ENCODE measurements around the gene IRAG1.

Gene IRAG1

DNA sequence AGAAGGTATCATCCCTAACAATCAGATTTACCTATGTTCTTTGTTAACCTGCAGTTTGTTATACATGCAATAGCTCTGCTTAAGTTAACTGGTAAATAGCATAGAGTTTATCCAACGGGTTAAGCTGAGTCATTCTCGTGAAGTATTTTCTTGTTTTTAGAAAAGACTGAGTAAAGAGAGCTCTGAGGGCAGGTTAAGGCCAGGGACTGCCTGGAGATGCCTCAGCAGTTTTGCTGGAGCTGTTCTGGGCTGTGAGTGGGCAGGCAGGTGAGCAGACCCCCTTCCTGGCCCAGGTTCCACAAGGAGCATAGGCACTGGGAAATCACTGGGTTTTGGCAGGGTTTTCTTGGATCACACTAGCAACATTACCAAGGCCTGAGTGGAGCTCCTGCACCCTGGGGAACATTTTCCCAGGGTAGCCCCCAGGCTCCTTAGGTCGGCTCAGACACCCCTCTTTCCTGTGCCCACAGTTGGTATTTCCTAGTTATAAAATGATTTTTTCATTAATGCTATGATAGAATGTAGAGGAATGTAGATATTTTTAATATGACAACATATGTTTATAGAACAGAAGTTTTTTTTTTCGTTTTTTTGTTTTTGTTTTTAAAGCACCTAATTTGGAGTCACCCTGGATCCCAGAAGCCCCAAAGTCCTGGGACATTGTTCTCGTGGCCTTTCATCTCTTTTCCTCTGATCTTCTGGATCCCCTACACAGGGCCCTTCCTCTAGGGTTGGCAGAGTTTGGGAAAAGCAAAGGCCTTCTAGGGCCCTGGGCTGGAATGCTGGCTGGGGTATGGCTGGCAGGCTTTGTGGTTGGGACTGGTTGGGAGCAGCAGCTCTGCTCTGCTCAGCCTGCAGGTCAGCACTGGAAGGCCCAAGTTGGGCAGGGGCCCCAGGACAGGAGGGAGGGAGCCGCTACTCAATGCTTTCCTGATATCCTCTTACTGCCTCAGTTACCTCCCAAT, 26.7 kb downstream of the IRAG1 start:
- DNase-seq: no peak

DNA sequence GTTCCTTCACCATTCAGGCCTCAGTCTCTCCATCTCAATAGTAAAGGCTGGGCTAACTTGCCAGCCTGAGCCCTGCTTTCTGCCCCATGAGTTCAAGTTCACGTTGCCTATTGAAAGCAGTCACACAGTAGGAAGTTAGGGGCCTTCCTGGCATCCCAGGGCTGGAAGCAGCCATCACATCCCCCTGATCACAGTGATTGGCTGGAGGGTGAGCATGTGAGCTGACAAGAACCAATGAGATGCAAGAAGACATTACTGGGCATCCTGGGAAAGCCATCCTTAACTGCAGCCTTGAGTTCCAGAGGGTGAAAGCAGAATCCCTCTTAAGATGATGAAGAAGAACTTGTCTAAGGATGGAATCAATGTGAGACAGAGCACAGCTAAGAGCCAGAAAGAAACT, 29.1 kb downstream of the IRAG1 start:
- DNase-seq: no peak

- DNase-seq: peak in 1 of 3 experiments; percentile 12
Observed at GRCh38 chr11:10663990-10664389, 29.6 kb downstream of the IRAG1 start.

DNA sequence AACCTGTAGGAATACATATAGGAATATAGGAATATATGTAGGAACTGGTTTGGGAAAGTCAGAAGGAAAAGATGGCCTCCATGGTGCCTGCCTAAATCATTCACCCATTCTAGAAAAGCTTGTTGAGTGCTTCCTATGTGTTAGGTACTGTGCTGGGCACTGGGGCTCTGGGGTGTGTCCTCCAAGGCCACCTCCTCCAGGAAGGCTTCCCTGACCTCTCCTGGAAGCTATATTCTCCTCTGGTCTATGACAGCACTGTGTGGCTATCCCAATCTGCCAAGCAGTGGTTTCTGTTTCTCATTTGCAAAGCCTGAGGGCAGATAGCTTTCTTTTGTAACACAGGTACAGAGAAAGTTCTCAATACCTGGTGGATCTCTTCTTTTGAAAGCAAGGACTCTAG, 30.2 kb downstream of the IRAG1 start:
- DNase-seq: no peak

DNA sequence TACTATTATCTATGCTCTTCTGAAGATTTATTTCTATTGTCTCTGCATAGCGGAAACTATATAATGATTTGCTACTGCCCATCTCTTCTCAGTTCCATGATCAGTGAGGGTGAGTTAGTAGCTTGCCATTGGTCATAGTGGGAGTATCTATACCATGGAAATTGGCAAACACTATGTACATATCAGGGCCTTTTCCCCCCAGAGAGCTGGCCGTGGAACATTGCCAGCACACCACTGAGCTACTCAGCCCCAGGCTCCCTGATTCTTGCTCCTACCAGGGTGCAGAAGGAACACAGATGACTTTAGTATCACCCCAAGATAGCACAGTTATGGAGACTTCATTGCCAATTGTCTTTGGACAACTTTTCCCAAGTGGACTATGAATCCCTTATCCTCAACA, 33.2 kb downstream of the IRAG1 start:
- no peak for DNase-seq

GRCh38 chr11:10659339-10660216, 34.0 kb downstream of the IRAG1 start:
- DNase-seq: no peak

- DNase-seq: no peak
Observed at GRCh38 chr11:10658621-10659338, 34.8 kb downstream of the IRAG1 start.

- no peak for DNase-seq
Observed at GRCh38 chr11:10657308-10658271, 36.0 kb downstream of the IRAG1 start.

DNA sequence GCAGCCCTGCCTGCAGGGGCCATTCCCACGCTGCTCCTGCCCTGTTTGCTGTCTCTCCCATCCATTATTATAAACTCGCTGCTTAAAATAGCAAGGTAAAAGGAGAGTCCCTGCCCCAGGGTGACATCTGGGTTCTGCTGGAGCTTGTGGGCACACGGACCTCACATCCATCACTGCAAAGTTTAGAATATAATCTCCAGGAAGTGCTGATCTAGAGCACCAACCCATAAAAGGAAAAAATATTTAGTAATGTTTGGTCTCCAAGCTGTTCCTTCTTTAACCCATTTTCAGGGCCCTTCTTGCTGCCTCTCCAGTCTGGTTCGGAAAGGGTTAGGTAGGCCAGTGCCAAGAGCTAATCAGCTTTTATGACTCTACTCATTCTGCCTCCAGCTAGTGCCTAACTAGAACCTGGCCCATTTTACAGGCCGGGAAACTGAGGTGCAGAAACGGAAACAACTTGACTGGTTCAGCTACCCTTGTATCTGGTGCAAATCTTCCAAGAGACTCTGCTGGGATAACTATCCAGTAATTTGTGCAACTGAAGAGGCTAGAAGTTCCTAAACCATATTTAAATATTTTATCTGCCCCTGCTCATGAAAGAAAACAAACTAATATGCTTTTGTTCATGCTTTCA, 37.5 kb downstream of the IRAG1 start:
- DNase-seq: no peak

DNA sequence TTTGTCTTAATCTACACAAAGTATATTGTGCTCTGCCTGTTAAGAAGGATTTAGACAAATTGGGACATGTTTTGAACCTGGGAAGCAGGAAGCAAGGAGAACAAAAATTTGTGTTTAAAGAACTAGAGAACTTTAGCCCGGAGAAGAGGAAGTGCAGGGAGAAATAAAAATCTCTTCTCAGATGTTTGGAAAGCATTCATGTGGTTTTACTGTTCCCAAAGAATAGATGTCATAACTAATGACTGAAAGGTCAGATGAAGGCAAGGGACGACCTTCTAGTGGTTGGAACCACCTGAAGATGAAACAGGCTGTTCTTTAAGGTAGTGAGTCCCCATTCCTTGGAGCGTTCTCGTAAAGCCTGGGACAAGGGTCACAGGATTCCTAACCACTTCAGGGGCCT, 38.3 kb downstream of the IRAG1 start:
- no peak for DNase-seq

GRCh38 chr11:10654811-10655150, 38.8 kb downstream of the IRAG1 start:
- no peak for DNase-seq

DNA sequence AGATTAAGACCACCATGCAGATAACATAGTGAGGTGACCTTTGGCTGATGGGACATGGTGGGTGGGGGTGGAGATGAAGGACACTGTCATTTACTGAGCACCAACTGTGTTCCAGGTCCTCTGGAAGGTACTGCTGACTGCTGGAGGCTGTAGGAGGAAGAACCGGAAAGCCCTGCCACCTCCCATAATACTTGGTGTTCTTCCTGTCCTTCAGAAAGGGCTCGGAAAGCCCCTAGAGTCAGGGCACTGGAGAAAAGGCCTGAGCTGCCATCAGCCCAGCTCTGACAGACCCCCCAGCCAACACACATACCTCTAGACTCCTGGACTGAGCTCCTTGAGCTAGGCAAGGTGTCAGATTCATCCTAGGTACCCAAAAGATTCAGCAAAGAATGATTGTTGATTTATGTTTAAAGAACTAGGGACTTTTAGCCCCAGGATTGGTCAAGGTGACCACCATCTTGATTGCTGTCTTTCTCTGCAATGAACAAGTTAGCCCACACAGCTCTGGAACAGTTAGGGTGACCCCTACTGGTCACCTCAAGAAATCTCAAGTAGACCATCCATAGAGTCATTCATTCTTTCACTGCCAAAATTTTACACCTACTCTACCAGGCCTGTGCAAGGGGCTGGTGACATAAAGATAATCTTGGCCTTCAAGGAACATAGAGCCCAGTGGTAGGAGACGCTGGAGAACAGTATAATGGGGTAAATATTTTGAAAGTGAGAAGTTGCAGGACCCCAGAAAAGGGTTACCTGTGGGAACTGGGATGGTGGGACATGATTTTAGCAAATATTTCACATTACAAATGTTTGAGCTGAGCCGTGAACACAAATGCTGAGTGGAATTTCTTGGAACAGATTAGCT, 39.4 kb downstream of the IRAG1 start:
- DNase-seq: peak in 2 of 3 experiments; percentile 63 to 76

- DNase-seq: no peak
Observed at GRCh38 chr11:10653261-10653660, 40.3 kb downstream of the IRAG1 start.

DNA sequence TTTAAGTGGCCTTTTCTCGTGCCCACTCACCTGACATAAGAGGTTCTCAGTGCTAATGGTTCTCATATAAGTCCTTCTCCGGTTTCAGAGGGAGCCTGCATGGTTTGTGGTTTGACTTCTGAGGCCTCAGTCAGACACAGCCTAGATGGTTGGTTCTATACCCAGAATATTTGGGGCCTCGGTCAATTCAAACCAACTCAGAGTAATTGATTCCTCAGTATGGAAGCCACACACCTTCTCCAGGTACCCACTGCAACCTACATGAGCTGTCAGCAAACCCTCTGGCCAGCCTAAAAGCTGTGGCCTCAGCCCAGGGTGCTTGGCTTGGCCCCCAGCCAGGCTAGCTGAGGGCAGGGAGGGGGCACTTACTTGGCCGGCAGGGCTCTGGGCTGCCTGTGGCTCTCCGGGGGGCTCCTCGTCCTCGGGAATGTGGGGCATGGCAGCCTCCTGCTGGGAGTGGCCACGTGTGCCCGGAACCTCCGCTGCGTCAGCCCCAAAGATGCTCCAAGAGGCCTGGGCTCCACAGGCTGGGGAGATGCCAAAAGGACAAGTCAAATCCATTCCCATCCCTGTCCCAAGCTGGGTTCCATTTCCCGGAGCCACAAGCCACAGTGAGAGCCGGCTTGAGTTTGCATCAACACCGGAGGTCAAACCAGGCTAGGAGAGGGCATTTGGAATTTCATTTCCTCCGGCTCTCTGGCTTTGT, 41.7 kb downstream of the IRAG1 start:
- DNase-seq: peak; percentile 2 to 93 (median 38)

DNA sequence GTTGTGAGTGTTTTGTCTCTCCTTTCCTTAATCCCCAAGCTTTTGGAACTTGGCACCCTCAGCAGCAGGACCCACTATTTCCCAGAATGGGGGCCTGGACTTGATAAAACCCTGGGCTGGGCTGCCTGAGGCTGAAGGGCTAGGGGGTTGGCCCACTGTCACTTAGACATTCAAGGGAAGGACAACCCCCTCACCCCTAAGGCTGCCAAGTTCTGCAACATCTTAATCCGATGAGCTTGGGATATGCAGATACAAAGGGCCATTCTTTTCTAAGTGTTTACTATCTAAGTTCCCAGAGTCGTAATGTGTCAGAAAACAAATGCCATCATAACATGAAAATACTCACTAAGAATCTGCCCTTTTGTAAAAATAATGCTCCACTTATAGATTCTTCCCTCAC, 42.9 kb downstream of the IRAG1 start:
- DNase-seq: no peak

- DNase-seq: no peak
Observed at GRCh38 chr11:10650166-10650565, 43.4 kb downstream of the IRAG1 start.

- DNase-seq: no peak
Observed at GRCh38 chr11:10648871-10649270, 44.7 kb downstream of the IRAG1 start.

DNA sequence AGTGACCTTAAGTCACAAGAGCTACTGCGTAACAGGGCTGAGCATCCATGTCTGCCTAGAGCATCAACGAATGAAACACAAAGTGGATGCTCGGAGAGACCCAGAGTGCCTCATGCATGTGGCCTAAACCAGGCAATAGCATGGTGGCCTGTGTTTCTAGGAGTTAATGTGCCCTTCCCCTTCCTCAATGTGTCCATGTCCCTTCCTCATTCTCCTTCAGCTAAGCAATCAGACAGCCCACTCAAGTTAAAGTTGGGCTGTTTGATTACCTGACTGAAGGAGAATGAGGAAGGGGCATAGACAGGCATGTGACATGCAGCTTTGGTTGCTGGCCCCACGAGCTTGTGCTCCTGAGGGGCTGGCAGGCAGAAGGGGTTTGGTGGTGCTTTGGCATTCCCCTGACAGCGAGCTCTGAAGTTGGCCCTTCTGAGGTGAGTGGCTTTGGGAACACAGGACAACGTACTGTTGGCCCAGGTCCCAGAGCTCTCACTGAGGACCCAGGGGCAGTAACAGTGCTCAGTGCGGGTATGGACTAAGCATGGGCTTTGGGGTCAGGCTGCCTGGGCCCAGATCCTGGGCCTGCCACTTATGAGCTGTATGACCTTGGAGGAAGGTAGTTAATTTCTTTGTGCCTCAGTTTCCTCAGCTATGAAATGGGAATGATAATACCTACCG, 46.7 kb downstream of the IRAG1 start:
- DNase-seq: no peak

- no peak for DNase-seq
Observed at GRCh38 chr11:10646005-10646404, 47.5 kb downstream of the IRAG1 start.
